ENCODE measurements around the gene ATP13A2. TPM values are rescaled to one million over a fixed set of nuclear protein-coding genes. Genes with fewer than 3 reads are reported as not detected.

Gene ATP13A2
- polyA plus RNA-seq, 1 of the 3 experiments (the other 2 are of a cell fraction) = 29.3 TPM

GRCh38 chr1:16975838-16976237 is 35.9 kb downstream of the ATP13A2 start:
- CTCF ChIA-PET = interaction anchor here (1.1 to 1.5 kb wide), 4 partner anchors 9 to 15 kb away, joined by 3 to 5 read pairs (median 4); no protein-coding TSS in a partner anchor
- peak overlapping the region in 1 of 2 experiments; percentile 8; a peak in 1 of 4 replicates for H3K27ac ChIP-seq (ENCODE audit: low read depth in 2 of 2, low read length in 1 of 2)
- H3K79me2 ChIP-seq (ENCODE audit: insufficient read depth) = peaks cover 54% of the 10 kb centered on the region
- peaks cover 12 to 55% of the 10 kb centered on the region in 2 experiments; a peak in 2 of 4 replicates for H3K4me1 ChIP-seq (ENCODE audit: control insufficient read depth in 1 of 2, insufficient read depth in 2 of 2, low read depth in 1 of 2, low read length in 1 of 2)
- peaks cover 8 to 21% of the 10 kb centered on the region in 2 experiments for H3K36me3 ChIP-seq (replicated peaks in 1 of 2; ENCODE audit: control insufficient read depth in 1 of 2, insufficient read depth in 2 of 2, low read length in 1 of 2)
- no peak overlapping the region for H3K4me3 ChIP-seq (ENCODE audit: low read depth in 2 of 2, low read length in 1 of 2)
- no peak overlapping the region for H3K4me2 ChIP-seq
- TF ChIP-seq RXRA (IDR thresholded peaks at IDR 0.05; ENCODE audit: borderline replicate concordance, low read depth) (no peak), REST (IDR thresholded peaks at IDR 0.05; ENCODE audit: low read depth, low read length) (no peak), NRF1 (IDR thresholded peaks at IDR 0.05; ENCODE audit: low read depth, low read length) (no peak), SMC3 (IDR thresholded peaks at IDR 0.05; ENCODE audit: low read depth, low read length) (no peak), RFX5 (IDR thresholded peaks at IDR 0.05; ENCODE audit: low read length) (no peak), FOXJ3 (CRISPR knock-in tag; IDR thresholded peaks at IDR 0.05) (no peak), TCF12 (IDR thresholded peaks at IDR 0.05) (no peak)
- TF ChIP-seq, protein P1, sequence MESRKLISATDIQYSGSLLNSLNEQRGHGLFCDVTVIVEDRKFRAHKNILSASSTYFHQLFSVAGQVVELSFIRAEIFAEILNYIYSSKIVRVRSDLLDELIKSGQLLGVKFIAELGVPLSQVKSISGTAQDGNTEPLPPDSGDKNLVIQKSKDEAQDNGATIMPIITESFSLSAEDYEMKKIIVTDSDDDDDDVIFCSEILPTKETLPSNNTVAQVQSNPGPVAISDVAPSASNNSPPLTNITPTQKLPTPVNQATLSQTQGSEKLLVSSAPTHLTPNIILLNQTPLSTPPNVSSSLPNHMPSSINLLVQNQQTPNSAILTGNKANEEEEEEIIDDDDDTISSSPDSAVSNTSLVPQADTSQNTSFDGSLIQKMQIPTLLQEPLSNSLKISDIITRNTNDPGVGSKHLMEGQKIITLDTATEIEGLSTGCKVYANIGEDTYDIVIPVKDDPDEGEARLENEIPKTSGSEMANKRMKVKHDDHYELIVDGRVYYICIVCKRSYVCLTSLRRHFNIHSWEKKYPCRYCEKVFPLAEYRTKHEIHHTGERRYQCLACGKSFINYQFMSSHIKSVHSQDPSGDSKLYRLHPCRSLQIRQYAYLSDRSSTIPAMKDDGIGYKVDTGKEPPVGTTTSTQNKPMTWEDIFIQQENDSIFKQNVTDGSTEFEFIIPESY (IDR thresholded peaks at IDR 0.05; ENCODE audit: borderline replicate concordance, low read depth) = no peak
- TF ChIP-seq, protein P2, sequence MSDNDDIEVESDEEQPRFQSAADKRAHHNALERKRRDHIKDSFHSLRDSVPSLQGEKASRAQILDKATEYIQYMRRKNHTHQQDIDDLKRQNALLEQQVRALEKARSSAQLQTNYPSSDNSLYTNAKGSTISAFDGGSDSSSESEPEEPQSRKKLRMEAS (IDR thresholded peaks at IDR 0.05; ENCODE audit: low read depth) = no peak
- WGBS (ENCODE audit: low lambda C conversion rate) = 97% methylated on average over 13 of the region's 14 CpGs
- no peak overlapping the region for H2AFZ ChIP-seq (ENCODE audit: low read depth)
- DNase-seq = no peak
- H3F3A ChIP-seq (replicated peaks; ENCODE audit: insufficient read depth) = peaks cover 11% of the 10 kb centered on the region
- H3K9me3 ChIP-seq = no peaks in the 10 kb centered on the region
- H3K9me2 ChIP-seq = no peaks in the 10 kb centered on the region
- POLR2A ChIA-PET = interaction anchor here (0.6 to 1.5 kb wide), 2 partner anchors 9 to 15 kb away, joined by 3 to 4 read pairs; no protein-coding TSS in a partner anchor
- no peak overlapping the region for H3K9ac ChIP-seq
- H4K20me1 ChIP-seq (ENCODE audit: insufficient read depth) = peaks cover 44% of the 10 kb centered on the region
- H3K27me3 ChIP-seq (ENCODE audit: insufficient read depth) = no peaks in the 10 kb centered on the region

GRCh38 chr1:16975211-16975610 is 36.5 kb downstream of the ATP13A2 start:
- peaks cover 44% of the 10 kb centered on the region for H4K20me1 ChIP-seq (ENCODE audit: insufficient read depth)
- CTCF ChIA-PET = interaction anchor here (1.1 to 1.4 kb wide), 3 partner anchors 8 to 15 kb away, joined by 3 to 5 read pairs (median 4); no protein-coding TSS in a partner anchor
- TF ChIP-seq TCF12 (IDR thresholded peaks at IDR 0.05) (no peak), YY1 (IDR thresholded peaks at IDR 0.05; ENCODE audit: low read depth) (no peak), GATA2 (CRISPR knock-in tag; IDR thresholded peaks at IDR 0.05) (no peak), TAF1 (IDR thresholded peaks at IDR 0.05; ENCODE audit: borderline replicate concordance, low read depth, low read length) (no peak), MXI1 (IDR thresholded peaks at IDR 0.05; ENCODE audit: low read depth, low read length) (no peak), MEF2A (IDR thresholded peaks at IDR 0.05; ENCODE audit: borderline replicate concordance, low read depth) (no peak), IRF3 (IDR thresholded peaks at IDR 0.05; ENCODE audit: low read depth, low read length) (no peak), GABPA (IDR thresholded peaks at IDR 0.05; ENCODE audit: low read depth) (no peak), FOSL2 (IDR thresholded peaks at IDR 0.05; ENCODE audit: borderline replicate concordance, low read depth) (no peak), CHD2 (IDR thresholded peaks at IDR 0.05; ENCODE audit: low read length, partially characterized antibody) (no peak), JUND (IDR thresholded peaks at IDR 0.05) (no peak), EP300 (IDR thresholded peaks at IDR 0.05; ENCODE audit: borderline replicate concordance in 1 of 2, low read depth in 1 of 2, low read length in 1 of 2) (no peak)

More at GRCh38 chr1:16975211-16975610, 36.5 kb downstream of the ATP13A2 start:
- Histone ChIP-seq H3K27me3 (ENCODE audit: insufficient read depth) (no peaks in the 10 kb centered on the region), H3K9me2 (no peaks in the 10 kb centered on the region), H3F3A (replicated peaks; ENCODE audit: insufficient read depth) (peaks cover 7% of the 10 kb centered on the region), H3K4me2 (no peak overlapping the region), H3K4me1 (ENCODE audit: control insufficient read depth in 1 of 2, insufficient read depth in 2 of 2, low read depth in 1 of 2, low read length in 1 of 2) (peaks cover 12 to 53% of the 10 kb centered on the region in 2 experiments; a peak in 2 of 4 replicates), H3K27ac (ENCODE audit: low read depth in 2 of 2, low read length in 1 of 2) (no peak overlapping the region; a peak in 1 of 4 replicates), H3K79me2 (ENCODE audit: insufficient read depth) (peaks cover 50% of the 10 kb centered on the region), H3K4me3 (ENCODE audit: low read depth in 2 of 2, low read length in 1 of 2) (no peak overlapping the region), H3K9me3 (no peaks in the 10 kb centered on the region), H3K9ac (no peak overlapping the region), H3K36me3 (replicated peaks in 1 of 2; ENCODE audit: control insufficient read depth in 1 of 2, insufficient read depth in 2 of 2, low read length in 1 of 2) (peaks cover 8 to 23% of the 10 kb centered on the region in 2 experiments), H2AFZ (ENCODE audit: low read depth) (no peak overlapping the region)
- no peak for DNase-seq
- POLR2A ChIA-PET = no interaction called here
- no CpG with 5 or more reads among the region's 14 CpGs for WGBS (ENCODE audit: low lambda C conversion rate)
